ENCODE measurements around the gene TMEM151B. TPM values are rescaled to one million over a fixed set of nuclear protein-coding genes. Genes with fewer than 3 reads are reported as not detected.

TMEM151B gene
- total and polyA plus RNA-seq, 10 of the 15 experiments (the other 5 are each of a cell fraction or from before 2014, with no cell fraction given): 0.01 to 0.19 (median 0.05) TPM; not detected in 6

DNA sequence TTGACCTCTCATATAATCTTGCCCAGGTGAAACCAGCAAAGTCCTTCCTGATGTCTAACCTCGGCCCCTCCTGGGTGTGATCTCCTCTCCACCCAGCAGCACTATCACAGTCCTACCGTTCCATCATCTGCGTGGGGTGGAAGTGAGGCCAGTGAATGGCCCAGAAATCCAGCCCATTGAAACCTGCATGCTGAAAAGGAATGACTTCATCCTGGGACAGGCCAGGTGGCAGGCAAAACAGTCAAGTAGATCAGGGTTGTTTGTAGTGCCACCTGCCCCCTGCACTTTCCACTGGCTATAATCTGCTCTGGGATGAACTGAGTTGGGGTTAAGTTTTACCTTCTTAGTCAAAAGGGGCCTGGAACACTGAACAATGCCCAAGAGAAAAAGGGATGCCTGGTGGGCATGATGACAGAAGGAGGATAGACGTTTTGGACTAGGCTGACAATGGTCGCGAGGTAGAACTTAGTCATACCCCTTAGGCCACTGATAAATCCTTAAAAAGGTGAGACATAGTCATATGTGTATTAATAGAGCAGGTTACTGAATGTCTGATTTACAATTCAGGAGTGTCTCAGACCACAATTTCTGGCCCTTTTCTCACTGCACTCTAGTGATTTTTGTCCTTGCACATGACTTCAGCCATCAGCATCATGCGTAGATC is 31.4 kb upstream of the TMEM151B start (continued):
- TF ChIP-seq TCF3 (IDR thresholded peaks at IDR 0.05; ENCODE audit: borderline replicate concordance, insufficient read depth, low read depth, low read length) (no peak), DPF2 (IDR thresholded peaks at IDR 0.05) (no peak), SIX5 (IDR thresholded peaks at IDR 0.05; ENCODE audit: low read depth, low read length, severe bottlenecking) (no peak), SMC3 (IDR thresholded peaks at IDR 0.05; ENCODE audit: borderline replicate concordance, low read length) (no peak), SPI1 (IDR thresholded peaks at IDR 0.05; ENCODE audit: borderline replicate concordance, insufficient read depth, low read depth, low read length) (no peak)

- no peak for TF ChIP-seq TAF1 (IDR thresholded peaks at IDR 0.05; ENCODE audit: borderline replicate concordance, low read depth, low read length)
These were observed 26.9 kb upstream of the TMEM151B start for GRCh38 chr6:44243345-44243744.

More at GRCh38 chr6:44243345-44243744, 26.9 kb upstream of the TMEM151B start:
- Histone ChIP-seq H3K4me2 (ENCODE audit: control insufficient read depth, insufficient read depth) (no peak overlapping the region), H3K4me1 (ENCODE audit: control insufficient read depth, insufficient read depth, low read length) (0 out of 2 replicates have a peak, but pooled peaks cover 3% of the 10 kb centered on the region), H3K9ac (ENCODE audit: control insufficient read depth, insufficient read depth, low read length) (no peak overlapping the region), H3K36me3 (ENCODE audit: control insufficient read depth in 2 of 2, insufficient read depth in 2 of 2, low read length in 1 of 2) (peaks cover 0 to 4% of the 10 kb centered on the region in 2 experiments; a peak in 1 of 4 replicates), H3K27ac (ENCODE audit: control insufficient read depth, insufficient read depth) (no peak overlapping the region), H2AFZ (ENCODE audit: control insufficient read depth, low read depth, low read length) (no peak overlapping the region), H4K20me1 (ENCODE audit: control insufficient read depth, insufficient read depth) (no peaks in the 10 kb centered on the region), H3K4me3 (no peak overlapping the region), H3K79me2 (ENCODE audit: control insufficient read depth, insufficient read depth, low read length) (peaks cover 20% of the 10 kb centered on the region), H3K27me3 (replicated peaks in 1 of 2; ENCODE audit: control insufficient read depth in 2 of 2, insufficient read depth in 2 of 2, low read length in 1 of 2) (no peaks in the 10 kb centered on the region), H3K9me3 (replicated peaks; ENCODE audit: control insufficient read depth, insufficient read depth, low read length) (no peaks in the 10 kb centered on the region)
- ChIA-PET POLR2A (interaction anchor here (0.7 kb wide), 2 partner anchors 180 to 1015 kb away, joined by 4 to 8 read pairs; no protein-coding TSS in a partner anchor), SMC1A (ENCODE audit: uncharacterized antibody, unreplicated experiment) (interaction anchor here (1.1 to 1.9 kb wide), 3 partner anchors 10 to 22 kb away, joined by 3 to 7 read pairs (median 4); no protein-coding TSS in a partner anchor), CTCF (interaction anchor here (1.5 to 7.7 kb wide), 4 partner anchors 9 to 20 kb away, joined by 4 to 39 read pairs (median 26); partner anchors contain the start of gene SLC29A1), RAD21 (ENCODE audit: unreplicated experiment) (interaction anchor here (1.2 to 1.3 kb wide), 2 partner anchors 12 to 147 kb away, joined by 3 to 8 read pairs; no protein-coding TSS in a partner anchor)
- in situ Hi-C loops (cut with MboI) (no loop called here), intact Hi-C loops (cut with micrococcal nuclease; ENCODE audit: unreplicated experiment) (no loop called here)
- FAIRE-seq (no peak), DNase-seq (ENCODE audit: low read depth, low spot score) (no peak), ATAC-seq (no peak)
- no TSS peak for BruUV-seq (replicated peaks)
- WGBS (ENCODE audit: insufficient coverage, insufficient replicate concordance, low lambda C conversion rate, missing lambda C conversion rate): 88% methylated on average over 7 of the region's 7 CpGs

Measured in GM12878 (cell line).